ENCODE results near the gene COL15A1.

COL15A1 gene

GRCh38 chr9:99019510-99020331 lies 76.0 kb downstream of the COL15A1 start:
- ATAC-seq (ENCODE audit: low read depth) (no peak), DNase-seq (ENCODE audit: low spot score in 2 of 2) (no peak)
- no peaks in the 10 kb centered on the region for H3K36me3 Mint-ChIP-seq
- H3K27me3 Mint-ChIP-seq = peaks cover 3% of the 10 kb centered on the region
- H3K9me3 Mint-ChIP-seq = no peaks in the 10 kb centered on the region
- H3K4me1 Mint-ChIP-seq = peaks cover 2% of the 10 kb centered on the region
- no peak overlapping the region for H3K27ac Mint-ChIP-seq
- no peak overlapping the region for H3K4me3 Mint-ChIP-seq

GRCh38 chr9:99020786-99021436 lies 77.2 kb downstream of the COL15A1 start:
- Mint-ChIP-seq H3K36me3 (no peaks in the 10 kb centered on the region), H3K4me3 (no peak overlapping the region), H3K27ac (no peak overlapping the region), H3K9me3 (no peaks in the 10 kb centered on the region), H3K27me3 (peaks cover 3% of the 10 kb centered on the region), H3K4me1 (peaks cover 3% of the 10 kb centered on the region)
- DNase-seq (ENCODE audit: low spot score in 2 of 2) = no peak
- no peak for ATAC-seq (ENCODE audit: low read depth)

- peaks cover 8% of the 10 kb centered on the region for H3K4me1 Mint-ChIP-seq
- peaks cover 3% of the 10 kb centered on the region for H3K27me3 Mint-ChIP-seq
- H3K27ac Mint-ChIP-seq = no peak overlapping the region
- no peaks in the 10 kb centered on the region for H3K9me3 Mint-ChIP-seq
- no peak for ATAC-seq (ENCODE audit: low read depth)
- no peak for DNase-seq (ENCODE audit: low spot score in 2 of 2)
- no peak overlapping the region for H3K4me3 Mint-ChIP-seq
- no peaks in the 10 kb centered on the region for H3K36me3 Mint-ChIP-seq
Measured at GRCh38 chr9:99021512-99021911, 77.8 kb downstream of the COL15A1 start.

- DNase-seq (ENCODE audit: low spot score in 2 of 2) (no peak), ATAC-seq (ENCODE audit: low read depth) (no peak)
- H3K27ac Mint-ChIP-seq = peak overlapping the region; percentile 39
- peaks cover 15% of the 10 kb centered on the region for H3K4me1 Mint-ChIP-seq
- H3K27me3 Mint-ChIP-seq = peaks cover 3% of the 10 kb centered on the region
- H3K36me3 Mint-ChIP-seq = no peaks in the 10 kb centered on the region
- H3K4me3 Mint-ChIP-seq = no peak overlapping the region
- H3K9me3 Mint-ChIP-seq = no peaks in the 10 kb centered on the region
Measured at GRCh38 chr9:99023231-99023630, 79.5 kb downstream of the COL15A1 start.

DNA sequence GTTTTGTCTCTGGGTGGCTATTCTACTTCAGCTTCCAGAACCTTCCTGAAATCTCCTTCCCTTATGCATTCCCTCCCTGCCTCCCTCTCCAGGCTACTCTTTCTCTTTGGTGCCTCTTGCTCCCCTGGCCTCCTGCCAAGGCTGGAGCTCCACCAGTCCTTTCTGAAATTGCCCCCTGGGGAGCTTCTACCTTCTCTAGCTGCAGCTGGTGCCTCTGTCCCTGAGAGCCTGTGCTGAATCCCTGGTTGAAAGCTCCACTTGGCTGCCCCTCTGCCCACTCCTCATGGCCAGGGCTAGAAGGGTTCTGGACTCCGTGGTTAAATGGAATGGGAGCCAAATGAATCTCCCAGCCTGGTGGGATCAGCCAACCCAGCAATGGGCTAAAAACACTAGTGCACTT lies 80.1 kb downstream of the COL15A1 start:
- Mint-ChIP-seq H3K27ac (no peak overlapping the region), H3K9me3 (no peaks in the 10 kb centered on the region), H3K4me1 (peaks cover 15% of the 10 kb centered on the region), H3K27me3 (peaks cover 3% of the 10 kb centered on the region), H3K36me3 (no peaks in the 10 kb centered on the region), H3K4me3 (no peak overlapping the region)
- ATAC-seq (ENCODE audit: low read depth) (no peak), DNase-seq (ENCODE audit: low spot score in 2 of 2) (no peak)

- H3K4me3 Mint-ChIP-seq = no peak overlapping the region
- H3K36me3 Mint-ChIP-seq = no peaks in the 10 kb centered on the region
- peaks cover 3% of the 10 kb centered on the region for H3K27me3 Mint-ChIP-seq
- H3K27ac Mint-ChIP-seq = no peak overlapping the region
- peaks cover 15% of the 10 kb centered on the region for H3K4me1 Mint-ChIP-seq
- no peaks in the 10 kb centered on the region for H3K9me3 Mint-ChIP-seq
- ATAC-seq (ENCODE audit: low read depth) = no peak
- no peak for DNase-seq (ENCODE audit: low spot score in 2 of 2)
Measured at GRCh38 chr9:99024959-99025358, 81.3 kb downstream of the COL15A1 start.

DNA sequence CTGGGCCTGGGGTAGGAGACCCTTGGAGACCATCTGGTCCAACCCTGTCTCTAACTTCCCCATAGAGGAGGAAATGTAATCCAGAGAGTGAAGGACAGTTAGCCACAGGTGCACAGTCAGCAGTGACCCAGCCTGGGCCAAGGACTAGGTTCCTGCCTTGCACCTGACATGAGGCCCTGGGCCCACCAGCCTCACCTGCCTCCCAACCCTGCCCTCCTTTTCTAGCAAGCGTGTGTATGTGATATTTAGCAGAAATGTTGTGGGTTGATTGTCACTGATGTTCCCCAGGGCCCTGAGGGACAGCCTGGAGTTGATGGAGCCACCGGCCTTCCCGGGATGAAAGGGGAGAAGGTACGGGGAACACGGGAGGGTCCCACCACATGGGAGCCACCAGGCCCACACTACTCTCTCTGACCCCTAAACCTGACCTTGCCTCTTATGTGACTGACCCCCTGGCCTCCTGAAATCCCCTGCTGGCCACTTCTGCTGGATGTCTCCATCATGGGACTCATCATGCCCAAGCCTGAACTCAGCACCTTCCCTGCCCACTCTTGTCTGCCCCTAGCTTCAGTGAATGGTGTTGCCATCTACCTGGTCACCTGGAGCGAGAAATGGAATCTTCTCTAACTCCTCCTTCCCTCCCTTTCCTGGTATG lies 82.0 kb downstream of the COL15A1 start:
- H3K36me3 Mint-ChIP-seq = no peaks in the 10 kb centered on the region
- no peak overlapping the region for H3K4me3 Mint-ChIP-seq
- peaks cover 3% of the 10 kb centered on the region for H3K27me3 Mint-ChIP-seq
- DNase-seq (ENCODE audit: low spot score in 2 of 2) (no peak), ATAC-seq (ENCODE audit: low read depth) (no peak)
- H3K4me1 Mint-ChIP-seq = peaks cover 15% of the 10 kb centered on the region
- H3K9me3 Mint-ChIP-seq = no peaks in the 10 kb centered on the region
- no peak overlapping the region for H3K27ac Mint-ChIP-seq

DNA sequence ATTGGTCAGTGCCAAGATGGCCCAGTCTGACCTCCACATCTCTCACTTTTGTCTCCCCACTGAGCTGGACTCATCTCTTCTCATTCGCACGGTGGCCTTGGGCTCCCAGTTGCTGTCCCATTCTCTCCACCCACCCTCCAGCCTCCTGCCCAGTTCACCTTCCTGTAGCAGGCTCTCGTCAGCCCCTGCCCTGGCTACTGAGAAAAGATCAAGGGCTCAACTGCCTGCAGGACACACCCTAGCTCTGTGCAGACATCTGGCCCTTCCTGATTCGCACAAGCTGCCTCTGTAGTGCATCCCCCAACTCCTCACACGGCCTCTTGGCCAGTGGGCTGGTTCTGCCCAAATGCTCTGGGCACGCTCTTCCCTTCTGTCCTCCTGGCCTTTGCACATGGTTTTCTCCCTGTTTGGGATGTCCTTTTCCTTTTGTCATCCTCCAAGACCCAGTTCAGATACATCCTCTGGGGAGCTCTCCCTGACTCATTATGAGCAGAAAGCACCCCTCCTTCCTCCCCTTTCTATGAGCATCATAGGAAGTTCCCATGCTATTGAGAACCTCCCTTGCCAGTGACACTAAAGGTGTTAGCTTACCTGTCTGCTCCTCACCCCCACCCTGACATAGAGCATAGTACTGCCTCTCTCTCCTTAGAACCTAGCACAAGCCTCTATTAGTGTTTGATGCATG lies 82.7 kb downstream of the COL15A1 start:
- DNase-seq (ENCODE audit: low spot score in 2 of 2) (no peak), ATAC-seq (ENCODE audit: low read depth) (no peak)
- Mint-ChIP-seq H3K9me3 (no peaks in the 10 kb centered on the region), H3K4me3 (no peak overlapping the region), H3K36me3 (no peaks in the 10 kb centered on the region), H3K27ac (no peak overlapping the region), H3K27me3 (peaks cover 3% of the 10 kb centered on the region), H3K4me1 (peaks cover 15% of the 10 kb centered on the region)

- H3K36me3 Mint-ChIP-seq = no peaks in the 10 kb centered on the region
- H3K9me3 Mint-ChIP-seq = no peaks in the 10 kb centered on the region
- ATAC-seq (ENCODE audit: low read depth) (no peak), DNase-seq (ENCODE audit: low spot score in 2 of 2) (no peak)
- H3K27me3 Mint-ChIP-seq = peaks cover 3% of the 10 kb centered on the region
- peaks cover 15% of the 10 kb centered on the region for H3K4me1 Mint-ChIP-seq
- no peak overlapping the region for H3K4me3 Mint-ChIP-seq
- no peak overlapping the region for H3K27ac Mint-ChIP-seq
Measured at GRCh38 chr9:99026956-99027298, 83.2 kb downstream of the COL15A1 start.

- Mint-ChIP-seq H3K4me3 (no peak overlapping the region), H3K27ac (no peak overlapping the region), H3K4me1 (peaks cover 16% of the 10 kb centered on the region), H3K27me3 (peaks cover 3% of the 10 kb centered on the region), H3K9me3 (no peaks in the 10 kb centered on the region), H3K36me3 (no peaks in the 10 kb centered on the region)
- ATAC-seq (ENCODE audit: low read depth) (no peak), DNase-seq (ENCODE audit: low spot score in 2 of 2) (no peak)
Measured at GRCh38 chr9:99027443-99027842, 83.7 kb downstream of the COL15A1 start.

DNA sequence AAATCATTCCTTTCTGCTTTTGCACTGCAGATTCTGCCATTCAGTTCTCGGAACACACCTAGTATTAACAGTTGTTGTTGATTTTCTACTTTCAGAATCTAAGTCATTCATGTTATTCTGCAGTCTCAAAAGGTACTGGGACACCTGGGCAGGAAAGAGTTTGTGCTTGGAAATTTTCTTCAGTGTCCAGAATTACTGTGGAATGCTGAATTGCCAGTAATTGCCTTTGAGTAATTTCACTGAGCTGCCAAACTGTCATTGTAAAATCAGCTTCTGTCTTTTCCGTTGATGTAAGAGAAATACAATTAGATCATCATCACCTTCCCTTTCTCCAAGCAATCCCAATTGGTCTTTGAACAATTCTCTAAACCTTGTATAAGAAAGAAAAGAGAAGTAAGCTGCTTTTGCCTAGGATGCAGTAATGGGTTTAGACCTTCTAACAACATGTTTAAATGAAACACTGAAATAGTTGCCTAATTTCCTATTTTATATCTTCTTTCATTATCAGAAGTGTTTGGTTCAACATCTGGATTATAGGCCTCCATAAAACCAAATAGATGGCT lies 85.5 kb downstream of the COL15A1 start:
- Mint-ChIP-seq H3K9me3 (no peaks in the 10 kb centered on the region), H3K27me3 (no peaks in the 10 kb centered on the region), H3K27ac (no peak overlapping the region), H3K4me1 (peaks cover 20% of the 10 kb centered on the region), H3K36me3 (no peaks in the 10 kb centered on the region), H3K4me3 (no peak overlapping the region)
- DNase-seq (ENCODE audit: low spot score in 2 of 2) (no peak), ATAC-seq (ENCODE audit: low read depth) (no peak)

DNA sequence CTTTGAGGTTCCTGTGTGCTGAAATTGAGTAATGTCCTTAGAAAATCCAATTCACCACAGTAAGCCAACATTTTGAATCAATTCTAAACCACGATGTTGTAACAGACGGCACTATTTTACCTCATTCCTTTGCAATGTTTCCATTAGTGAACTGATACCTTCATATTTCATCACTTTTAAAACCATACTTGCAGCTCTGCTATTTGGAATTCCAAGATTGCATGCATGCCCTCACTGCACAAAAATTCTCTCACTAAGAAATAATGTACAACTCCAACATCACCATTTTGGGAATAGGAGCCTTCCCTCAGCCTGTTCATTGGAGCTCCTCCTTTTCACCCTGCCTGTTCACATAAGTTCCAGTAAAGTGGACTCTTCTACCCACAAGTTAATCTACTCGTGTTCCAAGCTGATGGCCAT lies 86.4 kb downstream of the COL15A1 start:
- Mint-ChIP-seq H3K27ac (no peak overlapping the region), H3K4me3 (no peak overlapping the region), H3K27me3 (no peaks in the 10 kb centered on the region), H3K4me1 (peaks cover 23% of the 10 kb centered on the region), H3K36me3 (no peaks in the 10 kb centered on the region), H3K9me3 (no peaks in the 10 kb centered on the region)
- DNase-seq (ENCODE audit: low spot score in 2 of 2) = no peak
- no peak for ATAC-seq (ENCODE audit: low read depth)

DNA sequence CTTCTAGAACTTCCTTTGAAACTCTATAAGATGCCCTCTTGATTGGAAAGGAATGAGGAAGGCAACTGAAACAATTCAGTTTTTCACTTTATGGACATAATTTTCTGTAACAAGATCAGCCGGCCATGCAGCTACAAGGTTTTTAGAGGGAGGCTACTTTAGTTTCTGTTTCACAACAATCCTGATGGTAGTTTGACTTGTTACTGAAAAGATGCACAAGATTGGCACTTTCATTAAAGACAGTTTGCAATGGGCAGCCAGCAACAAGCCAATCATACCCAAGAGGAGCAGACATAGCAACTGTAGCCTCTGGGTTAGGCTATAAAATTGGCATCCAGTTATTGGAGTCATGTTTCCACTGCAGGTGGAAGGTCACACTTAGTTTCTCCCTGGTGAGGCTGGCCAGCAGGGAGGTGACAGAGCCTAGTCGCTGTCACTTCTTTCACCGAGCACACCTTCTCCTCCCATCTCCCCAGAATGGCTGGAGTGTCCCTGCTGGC lies 87.0 kb downstream of the COL15A1 start:
- H3K9me3 Mint-ChIP-seq = no peaks in the 10 kb centered on the region
- peaks cover 28% of the 10 kb centered on the region for H3K4me1 Mint-ChIP-seq
- no peak overlapping the region for H3K27ac Mint-ChIP-seq
- H3K27me3 Mint-ChIP-seq = no peaks in the 10 kb centered on the region
- DNase-seq (ENCODE audit: low spot score in 2 of 2) (no peak), ATAC-seq (ENCODE audit: low read depth) (no peak)
- no peaks in the 10 kb centered on the region for H3K36me3 Mint-ChIP-seq
- no peak overlapping the region for H3K4me3 Mint-ChIP-seq

DNA sequence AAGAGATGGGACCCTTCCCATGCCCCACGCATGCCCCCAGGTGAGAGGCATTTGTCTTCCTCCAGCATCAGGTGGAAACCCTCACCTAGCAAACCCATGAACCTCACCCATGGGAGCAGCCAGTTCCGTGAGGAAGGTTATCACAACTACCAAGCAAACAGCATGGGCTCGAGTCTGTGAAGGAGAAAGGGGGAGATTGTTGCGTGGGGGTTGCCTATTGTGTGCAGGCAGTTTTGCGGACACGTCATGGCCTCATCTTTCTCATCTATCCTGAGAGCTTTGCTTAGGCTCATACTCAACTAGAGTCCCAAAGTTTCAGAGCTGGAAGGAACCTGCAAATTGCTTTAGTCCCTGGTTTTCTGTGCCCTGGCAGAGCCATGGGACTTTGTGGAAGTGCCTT lies 87.6 kb downstream of the COL15A1 start:
- Mint-ChIP-seq H3K36me3 (no peaks in the 10 kb centered on the region), H3K9me3 (no peaks in the 10 kb centered on the region), H3K27me3 (no peaks in the 10 kb centered on the region), H3K4me3 (no peak overlapping the region), H3K27ac (no peak overlapping the region), H3K4me1 (peaks cover 24% of the 10 kb centered on the region)
- no peak for ATAC-seq (ENCODE audit: low read depth)
- DNase-seq (ENCODE audit: low spot score in 2 of 2) = no peak
